ENCODE data around the gene SETBP1.

The SETBP1 gene

DNA sequence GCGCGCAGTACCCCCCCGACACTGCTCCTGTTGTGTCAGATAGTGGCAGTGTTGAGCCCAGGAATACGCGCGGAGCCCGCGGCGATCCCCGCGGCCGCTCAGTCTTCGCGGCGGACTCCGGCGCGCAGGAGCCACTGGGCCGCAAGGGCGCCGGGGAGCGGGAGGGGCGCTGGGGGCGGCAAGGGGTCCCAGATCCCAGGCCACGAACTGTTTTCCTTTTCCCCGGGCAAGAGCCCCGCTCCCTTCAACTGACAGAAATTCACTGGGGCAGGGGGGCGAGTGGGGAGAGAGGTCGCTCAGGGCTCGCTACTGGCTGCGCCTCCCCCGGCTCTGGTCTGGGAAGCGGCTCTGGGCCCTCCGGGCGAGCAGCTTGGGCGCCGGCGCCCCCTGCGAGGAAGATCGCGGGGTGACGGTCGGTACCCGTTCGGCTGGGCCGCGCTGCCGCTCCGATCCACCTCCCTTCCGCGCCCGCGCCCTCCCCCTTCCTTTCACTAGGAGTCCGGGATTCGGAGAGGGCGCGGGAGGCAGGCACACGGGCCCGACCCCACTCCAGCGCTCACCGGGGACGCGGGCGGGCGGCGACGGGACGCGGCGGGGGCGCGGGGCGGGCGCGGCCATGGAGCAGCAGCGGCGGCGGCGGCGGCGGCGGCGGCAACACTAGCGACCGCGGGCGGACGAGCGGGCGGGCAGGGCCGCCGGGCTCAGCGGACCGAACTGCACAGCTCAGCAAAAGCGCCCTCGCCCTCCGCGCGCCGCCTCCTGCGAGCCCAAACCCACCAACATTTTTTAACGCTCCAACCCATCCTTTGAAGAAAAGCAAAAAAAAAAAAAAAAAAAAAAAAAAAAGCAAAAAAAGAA, 1.4 kb upstream of the SETBP1 start:
- peak; percentile 42 to 56 for DNase-seq (ENCODE audit: low read depth in 2 of 2)

DNA sequence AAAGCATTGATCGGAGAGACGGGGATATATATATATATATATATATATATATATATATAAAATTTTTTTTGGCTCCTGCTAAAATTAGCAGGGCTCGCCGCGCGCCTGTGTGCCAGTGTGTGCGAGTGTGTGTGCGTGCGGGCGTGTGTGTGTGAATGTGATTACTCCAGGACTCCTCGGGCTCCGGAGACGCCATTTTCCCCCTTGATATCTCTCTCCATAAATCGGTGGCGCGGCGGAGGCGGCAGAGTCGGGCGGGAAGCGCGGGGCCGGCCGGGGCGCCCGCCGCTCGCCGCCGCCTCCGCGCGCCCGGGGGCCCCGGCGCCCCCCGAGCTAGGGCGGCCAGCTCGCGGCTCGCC, 795 bp upstream of the SETBP1 start:
- DNase-seq (ENCODE audit: low read depth in 2 of 2) = no peak

DNA sequence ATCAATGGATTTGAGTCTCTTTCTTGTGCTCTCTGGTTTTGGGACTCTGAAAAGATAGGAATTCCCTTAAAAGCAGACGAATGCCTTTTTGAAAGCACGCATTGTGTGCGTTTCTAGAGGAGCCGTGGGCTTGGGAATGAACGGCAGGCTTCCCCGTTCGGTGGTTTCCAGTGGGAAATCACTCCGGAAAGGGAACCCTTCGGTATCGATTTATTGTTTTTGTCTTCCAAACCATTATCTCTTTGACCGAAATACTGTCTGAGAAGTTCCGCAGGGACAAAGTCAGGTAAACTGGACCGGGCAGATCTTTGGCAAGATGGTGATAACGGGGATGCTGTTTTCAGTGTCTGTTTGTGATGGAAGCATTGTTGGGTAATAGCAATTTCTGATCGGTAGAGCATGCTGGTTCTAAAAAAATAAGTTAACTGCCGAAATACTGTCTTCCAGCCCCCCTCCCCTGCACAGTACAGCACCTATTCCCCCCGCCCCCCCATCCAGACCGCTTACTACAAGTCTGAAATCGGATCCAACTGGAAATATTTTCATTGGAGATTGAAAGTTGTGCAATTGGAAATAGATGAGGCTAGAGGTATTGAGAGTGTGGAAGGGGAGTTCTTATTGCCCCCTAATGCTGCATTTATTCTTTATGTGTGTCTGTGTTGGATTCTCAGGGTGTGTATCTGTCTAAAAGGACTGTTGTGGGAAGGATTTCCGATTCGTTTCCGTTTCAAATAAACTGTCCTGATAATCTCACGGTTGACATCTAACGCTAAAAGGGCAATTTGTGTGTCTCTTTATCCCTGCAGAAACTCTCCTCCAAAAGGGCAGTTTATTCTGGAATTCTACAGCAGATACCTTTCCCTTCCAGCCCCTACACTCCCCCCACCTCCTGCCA, 635 bp downstream of the SETBP1 start:
- no peak for DNase-seq (ENCODE audit: low read depth in 2 of 2)

DNA sequence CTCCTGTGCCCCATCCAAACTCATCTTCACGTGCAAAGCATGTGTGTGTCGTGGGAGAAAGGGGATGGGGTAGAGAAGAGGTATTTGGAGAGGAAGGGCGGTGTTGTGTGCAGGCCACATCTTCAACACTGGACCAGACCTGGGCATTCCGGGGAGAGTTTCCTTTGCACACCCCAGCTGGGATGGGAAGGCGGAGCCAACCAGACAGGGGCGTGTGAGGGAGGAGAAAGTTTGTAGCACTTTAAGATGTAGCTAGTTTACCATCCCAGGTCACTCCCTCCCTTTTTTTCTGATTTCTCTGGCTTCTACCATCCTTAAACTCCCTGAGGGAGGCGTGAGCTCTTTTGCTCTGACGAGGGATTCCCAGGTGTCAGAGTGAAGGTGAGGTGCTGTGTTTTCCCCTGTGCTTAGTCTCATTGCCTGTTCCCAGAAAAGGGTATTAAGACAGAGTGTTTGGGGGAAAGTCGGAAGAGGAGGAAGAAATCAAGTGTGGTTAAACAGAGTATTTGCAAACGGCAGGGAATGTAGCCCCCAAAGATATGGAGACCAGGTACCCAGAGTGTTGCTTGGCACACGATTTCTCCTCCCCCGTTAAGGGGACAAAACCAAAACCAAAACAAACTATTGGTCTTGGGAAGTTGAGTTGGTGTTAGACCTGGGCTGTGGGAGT, 1.6 kb downstream of the SETBP1 start:
- no peak for DNase-seq (ENCODE audit: low read depth in 2 of 2)

DNA sequence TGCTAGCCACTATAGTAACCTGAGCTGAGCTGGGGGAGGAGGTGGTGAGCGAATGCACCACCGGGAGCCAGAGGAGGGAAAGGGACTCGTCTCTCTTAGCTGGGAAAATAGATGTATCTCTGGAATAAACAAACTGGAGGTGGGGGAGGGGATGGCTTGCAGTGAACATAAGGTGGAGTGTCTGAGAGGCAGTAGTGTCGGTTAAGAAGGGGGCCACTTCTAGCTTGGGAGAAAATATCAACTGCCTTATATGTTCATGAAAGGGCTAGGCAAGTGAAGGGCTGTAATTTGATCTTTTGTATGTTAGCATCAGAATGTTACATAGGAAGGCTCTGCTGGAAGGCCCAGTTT, 2.2 kb downstream of the SETBP1 start:
- DNase-seq (ENCODE audit: low read depth in 2 of 2) = no peak

DNA sequence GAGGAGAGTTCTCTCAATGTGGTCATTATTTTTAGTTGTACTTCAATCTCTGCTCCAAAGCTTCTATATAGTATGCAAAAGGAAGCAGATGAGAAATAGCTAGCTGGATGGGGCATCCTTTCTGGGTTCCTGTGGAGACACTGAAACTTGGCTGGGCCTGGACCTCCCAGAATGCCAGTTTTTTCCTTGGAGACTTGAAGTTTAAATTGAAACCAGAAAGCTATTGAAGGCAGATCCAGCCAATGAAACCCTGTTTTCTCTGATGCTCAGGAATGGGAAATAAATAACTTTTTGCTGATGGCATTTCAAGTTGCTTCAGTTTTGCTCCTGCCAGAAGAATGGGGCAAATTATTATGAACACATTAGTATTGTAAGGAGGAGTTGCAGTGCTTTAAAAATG, 2.9 kb downstream of the SETBP1 start:
- no peak for DNase-seq (ENCODE audit: low read depth in 2 of 2)

DNA sequence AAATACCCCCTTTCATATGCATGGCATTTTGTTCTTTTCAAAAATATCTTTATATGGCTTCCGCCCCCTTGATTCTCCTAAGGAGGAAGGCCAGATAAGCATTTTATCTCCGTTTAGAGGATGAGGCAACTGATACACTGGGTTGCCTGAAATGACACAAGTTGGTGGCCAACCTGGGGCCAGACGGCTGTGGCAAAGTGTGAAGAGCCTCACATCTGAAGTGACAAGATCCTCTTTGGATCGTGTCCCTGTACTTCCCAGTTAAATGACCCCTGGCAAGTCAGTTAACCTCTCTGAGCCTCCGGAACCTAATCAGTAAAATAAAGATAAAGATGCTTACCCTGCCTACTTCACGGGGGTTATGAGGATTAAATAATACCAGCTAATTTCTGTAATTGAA, 4.6 kb downstream of the SETBP1 start:
- DNase-seq (ENCODE audit: low read depth in 2 of 2) = no peak

DNA sequence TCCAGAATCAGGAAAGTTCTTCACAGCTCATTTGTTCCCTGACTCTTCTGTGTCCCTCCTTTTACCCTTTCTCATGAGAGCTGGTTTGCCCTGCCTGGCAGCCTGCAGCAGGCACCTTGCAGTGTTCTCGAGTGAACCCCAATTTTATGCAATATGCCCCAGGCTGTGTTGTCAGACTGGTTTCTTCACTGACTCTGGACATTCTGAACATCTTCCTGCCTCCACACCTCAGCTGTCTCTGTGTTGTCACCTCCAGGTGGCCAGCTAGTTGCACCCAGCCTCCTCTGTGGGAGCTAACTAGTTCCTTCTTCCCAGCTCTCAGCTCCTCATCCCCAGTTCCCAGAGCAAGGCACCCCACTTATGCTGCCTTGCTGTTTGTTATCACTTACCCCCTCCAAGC, 5.5 kb downstream of the SETBP1 start:
- no peak for DNase-seq (ENCODE audit: low read depth in 2 of 2)

DNA sequence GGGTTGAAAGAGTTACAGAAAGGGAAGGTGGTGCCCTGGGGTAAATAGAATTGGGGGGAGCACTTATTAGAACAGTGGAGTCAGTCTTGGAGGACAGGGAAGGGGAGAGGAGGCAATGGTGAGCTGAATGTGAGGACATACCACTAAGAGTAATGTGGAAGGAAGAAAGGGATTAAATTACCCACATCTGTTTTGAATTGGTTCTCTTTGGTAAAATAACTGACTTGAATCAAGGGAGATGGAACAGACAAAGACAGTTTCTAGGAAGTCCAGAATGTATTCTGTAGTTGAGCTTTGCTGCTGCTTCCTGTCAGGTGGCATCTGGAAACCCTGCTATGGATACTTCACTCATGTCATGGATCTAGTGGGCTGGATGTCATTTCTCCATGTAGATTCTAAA, 6.7 kb downstream of the SETBP1 start:
- DNase-seq (ENCODE audit: low read depth in 2 of 2) = no peak

DNA sequence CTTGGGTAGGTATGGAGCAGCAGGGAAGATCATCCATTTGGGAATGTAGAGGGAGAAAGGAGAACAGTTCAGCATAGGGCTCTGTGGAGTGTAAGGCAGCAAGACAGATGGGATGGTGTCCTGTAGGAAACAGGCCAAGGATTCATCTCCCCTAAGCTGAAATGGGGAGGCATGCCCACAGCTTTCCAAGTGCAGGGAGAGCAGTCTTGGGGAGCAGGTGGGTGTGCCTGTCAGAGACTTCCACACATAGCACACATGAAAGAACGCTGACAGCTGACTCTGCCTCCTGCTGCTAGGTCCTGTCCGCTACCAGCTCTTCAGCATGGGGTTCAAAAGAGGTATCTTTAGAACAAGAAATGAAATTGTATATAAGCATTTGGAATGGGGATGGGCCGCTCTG, 9.0 kb downstream of the SETBP1 start:
- DNase-seq (ENCODE audit: low read depth in 2 of 2) = no peak

DNA sequence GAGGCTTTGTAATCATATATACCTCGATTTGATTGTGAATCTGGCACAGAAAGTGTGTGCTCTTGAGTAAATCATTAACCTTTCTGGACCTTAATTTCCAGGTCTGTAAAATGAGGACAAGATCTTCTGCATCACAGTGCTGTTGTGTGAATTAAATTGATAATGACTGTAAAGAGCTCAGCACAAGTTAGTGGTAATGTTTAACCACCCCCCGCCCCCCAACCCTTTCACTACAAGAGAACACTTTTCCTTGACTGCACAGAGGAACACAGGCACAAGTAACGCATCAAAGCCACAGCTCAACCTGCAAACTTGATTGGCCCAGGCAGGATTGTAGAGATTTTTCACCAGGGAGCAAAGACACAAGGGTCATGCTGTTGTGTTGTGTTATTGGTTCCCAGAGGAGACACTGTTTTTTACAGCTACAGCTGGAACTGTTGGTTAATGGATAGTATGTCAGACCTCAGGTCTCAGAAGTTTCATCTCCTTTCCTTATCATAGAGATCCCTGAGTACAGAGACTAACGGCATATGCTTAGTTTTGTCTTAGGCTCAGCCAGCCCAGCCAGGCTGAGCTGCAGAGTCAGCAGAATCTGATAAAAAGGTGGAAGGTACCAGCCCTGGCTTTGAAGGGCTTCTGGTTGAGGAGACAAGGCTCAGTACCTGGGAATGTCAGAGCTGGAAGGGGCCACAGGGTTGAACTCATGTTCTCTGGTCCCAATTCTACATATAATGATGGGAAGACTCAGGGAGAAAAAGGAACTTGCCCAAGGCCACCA, 10.6 kb downstream of the SETBP1 start:
- DNase-seq (ENCODE audit: low read depth in 2 of 2) = no peak

DNA sequence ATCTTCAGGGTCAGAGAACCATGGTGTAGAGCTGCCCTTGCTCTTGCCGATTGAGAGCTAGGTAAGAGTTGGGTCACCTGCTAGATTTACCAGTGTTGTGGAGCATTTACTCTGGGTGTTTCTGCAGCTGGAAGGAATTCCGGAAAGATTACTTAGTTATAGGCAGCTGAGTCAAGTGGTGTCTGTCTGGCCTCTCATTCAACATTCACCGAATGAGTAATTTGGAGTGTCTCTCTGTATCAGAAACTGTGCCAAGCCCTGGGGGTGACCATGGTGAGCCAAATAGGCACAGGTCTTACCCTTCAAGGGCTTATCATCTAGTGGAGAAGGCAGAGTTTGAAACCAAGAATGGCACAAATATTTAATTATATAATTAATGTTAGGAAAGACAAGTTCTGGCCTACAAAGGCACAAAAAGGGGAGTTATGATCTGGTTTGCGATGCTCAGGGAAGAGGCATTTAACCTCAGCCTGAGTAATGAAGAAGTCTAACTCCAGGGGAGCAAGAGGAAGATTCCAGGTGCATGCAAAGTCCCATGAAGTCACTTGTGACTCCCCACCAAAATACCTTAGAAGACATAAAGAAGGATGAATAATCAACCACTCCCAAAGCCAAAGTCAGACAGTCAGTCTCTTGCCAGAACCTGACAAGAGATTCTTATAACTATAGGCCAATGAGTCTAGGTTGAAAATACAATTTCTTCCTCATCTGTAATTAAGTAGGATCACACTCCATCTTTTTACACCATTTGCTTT, 12.5 kb downstream of the SETBP1 start:
- DNase-seq (ENCODE audit: low read depth in 2 of 2) = no peak

DNA sequence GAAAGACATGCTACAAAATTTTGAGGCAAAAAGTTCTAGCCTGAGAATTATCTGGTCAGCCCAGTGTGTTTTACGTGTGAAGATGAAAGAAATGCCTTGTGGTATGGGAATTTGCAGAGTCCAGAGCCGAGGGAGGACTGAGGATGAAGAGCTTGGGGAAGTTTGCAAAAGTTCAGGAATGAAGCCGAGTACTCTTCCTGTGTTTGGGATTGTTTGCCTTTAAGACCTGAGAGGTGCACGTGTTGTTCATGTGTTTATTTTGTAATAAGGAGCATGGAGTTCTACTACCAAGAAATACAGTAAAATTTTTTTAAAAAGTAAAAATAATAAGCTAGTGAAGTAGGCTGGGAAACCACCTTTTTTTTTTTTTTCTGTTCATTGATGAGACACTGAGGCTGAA, 14.8 kb downstream of the SETBP1 start:
- no peak for DNase-seq (ENCODE audit: low read depth in 2 of 2)

DNA sequence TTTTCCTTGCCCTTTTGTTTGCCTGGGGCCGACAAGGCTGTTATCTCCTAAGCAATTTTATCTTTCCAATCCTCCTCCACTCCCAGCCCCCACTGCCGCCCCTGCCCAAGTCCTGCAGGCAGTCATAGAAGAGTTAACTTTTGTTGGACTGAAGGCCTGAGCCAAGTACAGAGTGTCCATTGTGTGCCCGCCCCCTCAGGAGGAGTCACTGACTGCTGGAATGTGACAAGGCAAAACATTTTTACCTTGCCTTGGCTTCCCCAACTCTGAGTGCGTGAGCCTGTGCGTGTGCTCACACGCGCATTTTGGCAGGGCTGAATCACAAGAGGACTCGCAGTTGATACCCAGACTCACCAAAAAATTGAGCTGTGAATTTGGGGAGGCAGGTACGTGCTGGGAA, 16.2 kb downstream of the SETBP1 start:
- no peak for DNase-seq (ENCODE audit: low read depth in 2 of 2)

DNA sequence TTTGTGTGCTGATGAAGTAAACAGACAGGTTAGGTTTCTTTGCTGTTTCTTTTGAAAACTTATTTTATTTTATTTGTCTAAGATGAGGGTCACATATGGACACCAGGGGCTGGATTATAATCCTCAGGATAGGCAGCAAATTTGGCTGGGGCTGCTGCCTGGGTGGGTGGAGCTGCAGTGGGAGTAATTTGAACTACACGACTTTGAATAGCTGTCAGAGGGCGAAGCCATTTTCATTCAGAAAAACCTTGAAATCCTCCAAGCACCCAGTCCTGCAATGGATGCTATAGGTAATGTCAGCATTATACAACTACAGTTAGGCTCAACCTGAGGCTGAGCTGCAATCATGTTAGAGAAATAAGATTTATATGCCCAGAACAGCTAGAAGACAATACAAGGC, 16.6 kb downstream of the SETBP1 start:
- no peak for DNase-seq (ENCODE audit: low read depth in 2 of 2)

DNA sequence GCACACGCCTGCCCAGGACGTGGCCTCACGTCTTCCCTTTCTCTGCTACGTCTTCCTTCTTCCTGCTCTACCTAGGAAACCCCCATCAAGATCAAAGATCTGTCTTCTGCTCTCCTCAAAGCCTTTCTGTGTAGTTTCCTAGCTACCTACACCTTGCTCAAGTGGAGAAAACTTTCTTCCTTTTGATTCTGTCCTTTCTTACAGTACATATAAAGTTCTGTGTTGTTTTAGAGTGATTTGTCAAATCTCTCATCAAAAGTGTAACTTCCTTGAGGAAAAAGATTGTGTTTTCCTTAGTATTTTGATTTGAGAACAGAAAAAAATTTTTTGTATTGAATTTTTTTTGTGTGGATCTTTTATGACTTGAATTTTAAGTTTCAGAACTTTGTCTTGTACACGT, 17.8 kb downstream of the SETBP1 start:
- DNase-seq (ENCODE audit: low read depth in 2 of 2) = no peak

DNA sequence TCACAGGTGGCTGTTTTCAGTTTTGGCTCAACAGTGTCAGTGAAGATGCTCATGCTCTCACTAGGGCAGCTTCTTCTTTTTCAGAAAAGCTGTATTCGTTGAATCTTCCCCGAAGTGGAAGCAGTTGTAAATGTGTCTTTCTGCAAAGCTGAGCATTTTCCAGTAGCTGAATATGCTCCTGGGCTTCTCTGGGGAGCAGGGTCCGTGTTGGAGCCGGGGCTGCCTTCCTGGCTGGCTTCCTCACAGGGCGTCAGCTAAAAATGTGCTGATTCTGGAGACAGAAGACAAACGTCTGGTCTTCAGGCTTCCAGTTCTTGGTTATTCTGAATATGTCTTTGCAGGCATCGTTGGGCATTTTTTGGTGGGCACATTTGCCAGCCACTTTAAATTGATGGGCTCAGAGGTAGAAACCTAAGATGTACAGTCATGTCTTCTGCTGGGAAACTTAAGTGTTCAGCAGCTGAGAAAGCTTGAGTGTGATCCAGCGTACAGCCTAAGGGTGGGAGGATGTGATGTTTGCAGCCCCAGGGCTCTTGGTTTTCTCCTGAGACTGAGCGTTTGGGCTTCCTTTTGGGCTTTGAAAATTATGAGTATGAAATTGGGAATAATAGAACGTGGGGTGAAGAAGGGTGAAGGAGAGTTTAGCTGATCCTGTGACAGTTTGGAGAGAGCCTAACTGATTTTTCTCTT, 19.0 kb downstream of the SETBP1 start:
- no peak for DNase-seq (ENCODE audit: low read depth in 2 of 2)

DNA sequence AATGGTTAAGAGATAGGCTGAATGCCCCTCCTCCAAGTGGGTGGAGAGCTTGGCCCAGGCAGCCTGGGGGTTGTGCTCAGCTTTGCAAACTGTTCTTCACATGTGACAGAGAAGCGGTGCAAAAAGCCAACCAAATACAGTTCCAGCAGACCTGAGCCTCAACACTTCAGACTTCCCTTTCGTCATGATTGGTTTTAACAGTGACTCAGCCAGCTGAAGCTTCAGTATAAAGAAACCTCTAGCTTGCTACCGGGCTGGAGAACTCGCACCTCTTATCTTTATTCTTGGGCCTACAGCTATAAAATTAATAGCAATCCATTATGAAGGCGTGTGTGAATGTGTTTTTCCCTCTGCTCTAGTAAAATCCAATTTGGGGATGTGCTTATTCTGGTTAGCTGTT, 20.0 kb downstream of the SETBP1 start:
- no peak for DNase-seq (ENCODE audit: low read depth in 2 of 2)

DNA sequence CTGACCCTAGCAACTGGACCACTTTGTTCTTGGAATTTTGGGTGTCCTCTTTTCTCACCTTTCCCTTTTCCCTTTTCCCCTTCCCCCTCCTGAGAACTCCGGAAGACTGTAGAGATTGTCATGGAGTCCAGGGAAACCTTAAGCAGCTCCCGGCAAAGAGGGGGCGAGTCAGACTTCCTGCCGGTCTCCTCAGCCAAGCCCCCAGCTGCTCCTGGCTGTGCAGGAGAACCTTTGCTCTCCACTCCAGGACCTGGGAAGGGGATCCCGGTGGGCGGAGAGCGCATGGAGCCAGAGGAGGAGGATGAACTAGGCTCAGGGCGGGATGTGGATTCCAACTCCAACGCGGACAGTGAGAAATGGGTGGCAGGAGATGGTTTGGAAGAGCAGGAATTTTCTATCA, 20.5 kb downstream of the SETBP1 start:
- DNase-seq (ENCODE audit: low read depth in 2 of 2) = no peak

DNA sequence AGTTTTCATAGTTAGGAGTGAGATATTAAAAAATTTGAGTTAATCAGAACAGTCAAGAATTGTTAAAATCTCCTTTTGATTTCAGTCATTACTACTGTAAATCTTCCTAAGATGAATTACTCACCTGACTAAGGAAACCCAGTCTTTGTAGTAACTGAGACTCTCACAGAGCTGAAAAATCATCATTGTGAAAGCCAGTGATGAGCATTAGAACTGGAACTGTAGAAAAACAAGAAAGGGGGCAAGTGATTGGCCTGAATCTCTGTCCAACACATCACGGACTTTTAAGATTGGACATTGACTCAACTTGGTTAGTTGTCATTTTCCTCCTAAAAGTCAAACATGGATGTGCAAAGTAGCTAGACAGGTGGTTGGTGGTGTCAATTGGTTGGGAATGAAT, 21.9 kb downstream of the SETBP1 start:
- DNase-seq (ENCODE audit: low read depth in 2 of 2) = no peak
